KMS-11 (cell line): ENCODE results near the gene TOMM7.

Experiments used
- H2AFZ ChIP-seq: fragments of 200-600 bp; sonication (generic); 2 replicates; pipeline ENCODE4 v1.6.1; 2016; ENCODE audit warnings: antibody characterized with exemption, mixed run types, low read depth
- H3K27ac ChIP-seq: fragments of 200-600 bp; sonication (generic); 2 replicates; pipeline ENCODE4 v1.6.1; 2016; ENCODE audit warnings: mild to moderate bottlenecking, mixed run types
- H3K27me3 ChIP-seq: fragments of 200-600 bp; sonication (generic); 2 replicates; pipeline ENCODE4 v1.6.1; 2017; ENCODE audit warnings: mild to moderate bottlenecking, low read depth, mixed run types, moderate library complexity; ENCODE audit not compliant: insufficient read depth
- H3K36me3 ChIP-seq: fragments of 200-600 bp; sonication (generic); 2 replicates; pipeline ENCODE4 v1.6.1; 2017; ENCODE audit warnings: mild to moderate bottlenecking, mixed run types; ENCODE audit not compliant: insufficient read depth
- H3K4me1 ChIP-seq: fragments of 200-600 bp; sonication (generic); 2 replicates; pipeline ENCODE4 v1.6.1; 2016; ENCODE audit warnings: mild to moderate bottlenecking, low read depth, mixed run types; ENCODE audit not compliant: poor library complexity, severe bottlenecking
- H3K4me2 ChIP-seq: fragments of 200-600 bp; sonication (generic); 2 replicates; pipeline ENCODE4 v1.7.0; 2016; ENCODE audit warnings: mild to moderate bottlenecking, mixed run types
- H3K4me3 ChIP-seq: fragments of 200-600 bp; sonication (generic); IDR thresholded peaks from 2 replicates; pipeline ENCODE4 v1.6.1; 2017; ENCODE audit warnings: low read depth, low read length, mixed read lengths; ENCODE audit not compliant: insufficient read depth
- H3K79me2 ChIP-seq: fragments of 200-600 bp; sonication (generic); 2 replicates; pipeline ENCODE4 v1.6.1; 2016; ENCODE audit warnings: low read depth, mixed run types; ENCODE audit not compliant: insufficient read depth
- H3K9ac ChIP-seq: fragments of 200-600 bp; sonication (generic); 2 replicates; pipeline ENCODE4 v1.6.1; 2016; ENCODE audit warnings: mild to moderate bottlenecking, mixed run types
- H4K20me1 ChIP-seq: fragments of 200-600 bp; sonication (generic); 2 replicates; pipeline ENCODE4 v1.6.1; 2016; ENCODE audit warnings: mild to moderate bottlenecking, mixed run types; ENCODE audit not compliant: insufficient read depth
- CTCF ChIP-seq: fragments of 200-600 bp; sonication (generic); conservative IDR thresholded peaks from 2 replicates; pipeline ENCODE4 v1.6.1; 2017; ENCODE audit warnings: low read depth, mild to moderate bottlenecking, antibody characterized with exemption, low read length, moderate library complexity, mixed read lengths

TOMM7 gene

DNA sequence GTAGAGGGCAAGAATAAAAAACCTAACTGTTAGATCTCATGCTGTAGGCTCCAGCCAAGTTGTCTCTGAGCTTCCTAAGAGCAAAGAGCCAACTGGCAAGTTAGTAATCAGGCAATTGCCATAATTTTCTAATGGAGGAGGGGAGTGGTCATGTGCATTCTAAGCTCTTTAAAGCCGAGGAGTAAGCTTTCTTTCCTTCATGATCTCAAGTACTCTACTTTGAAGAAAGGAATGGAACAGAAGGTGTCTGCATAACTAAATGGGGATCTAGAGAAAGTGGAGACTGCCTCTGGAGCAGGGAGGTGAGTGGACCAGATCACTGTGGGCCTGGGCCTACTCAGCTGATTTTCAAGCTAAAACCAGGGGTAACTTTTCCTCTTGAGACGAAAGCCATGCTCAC lies 37.7 kb upstream of the TOMM7 start:
- Histone ChIP-seq H3K27ac (peak overlapping the region; percentile 10; the same call in 1 of the 2 replicates), H3K4me3 (no peak overlapping the region), H3K9ac (no peak overlapping the region), H3K79me2 (peaks cover 11% of the 10 kb centered on the region), H3K4me2 (no peak overlapping the region), H3K4me1 (peaks cover 18% of the 10 kb centered on the region), H2AFZ (no peak overlapping the region), H3K36me3 (peaks cover 6% of the 10 kb centered on the region; the same call in 1 of the 2 replicates), H3K27me3 (no peaks in the 10 kb centered on the region), H4K20me1 (no peaks in the 10 kb centered on the region)
- TF ChIP-seq CTCF = no peak

GRCh38 chr7:22859641-22860290 lies 37.1 kb upstream of the TOMM7 start:
- Histone ChIP-seq H2AFZ (no peak overlapping the region), H4K20me1 (no peaks in the 10 kb centered on the region), H3K27me3 (no peaks in the 10 kb centered on the region), H3K36me3 (peaks cover 6% of the 10 kb centered on the region; the same call in 1 of the 2 replicates), H3K27ac (peak overlapping the region; percentile 37; the same call in 1 of the 2 replicates), H3K9ac (no peak overlapping the region), H3K4me2 (no peak overlapping the region), H3K4me1 (peaks cover 20% of the 10 kb centered on the region), H3K79me2 (peaks cover 16% of the 10 kb centered on the region), H3K4me3 (no peak overlapping the region)
- no peak for TF ChIP-seq CTCF

DNA sequence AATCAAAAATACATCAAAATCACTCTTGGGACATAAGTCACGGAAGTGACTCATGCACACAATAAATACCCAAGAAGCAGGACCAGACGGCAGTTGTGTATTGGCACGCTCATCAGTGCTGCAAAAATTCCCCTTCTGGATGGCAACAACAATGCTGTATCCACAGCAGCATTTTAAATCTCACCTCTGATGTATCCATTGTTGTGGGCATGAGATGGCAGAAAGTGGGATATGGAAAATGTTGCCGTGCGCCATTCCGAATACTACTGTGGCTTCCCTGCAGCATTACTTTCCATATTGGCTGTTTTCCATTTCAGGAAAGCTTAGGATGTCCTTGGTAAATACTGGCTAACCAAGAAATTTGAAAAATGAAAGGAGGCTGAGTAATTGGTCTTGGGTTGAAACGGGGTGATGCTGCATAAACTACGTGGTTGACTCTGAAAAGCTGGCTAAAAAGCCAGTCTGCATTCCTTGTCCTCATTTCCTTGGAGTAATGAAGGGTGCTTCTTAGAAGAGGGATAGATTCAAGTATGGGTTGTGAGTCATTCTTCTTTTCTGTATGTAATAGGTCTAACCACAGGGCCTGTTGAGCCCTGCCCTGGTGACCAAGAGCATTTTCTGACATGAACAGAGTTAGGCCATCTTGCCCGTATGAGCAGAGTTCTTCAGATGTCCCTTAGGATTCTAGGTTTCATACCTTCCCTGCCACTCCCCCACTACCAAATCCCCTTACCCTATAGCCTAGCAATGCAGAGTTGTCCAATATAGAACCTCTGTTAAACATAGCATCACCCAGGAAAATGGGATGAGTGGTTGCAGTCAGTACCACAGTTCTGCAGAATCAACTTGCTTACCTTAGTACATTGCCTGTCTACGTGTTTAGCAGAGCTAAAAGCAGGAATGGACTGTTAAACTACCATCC lies 36.3 kb upstream of the TOMM7 start:
- no peak for TF ChIP-seq CTCF
- H3K9ac ChIP-seq = no peak overlapping the region
- H3K4me2 ChIP-seq = no peak overlapping the region
- no peaks in the 10 kb centered on the region for H3K27me3 ChIP-seq
- H3K4me3 ChIP-seq = no peak overlapping the region
- H3K36me3 ChIP-seq = peaks cover 6% of the 10 kb centered on the region; the same call in 1 of the 2 replicates
- no peaks in the 10 kb centered on the region for H4K20me1 ChIP-seq
- H3K4me1 ChIP-seq = peaks cover 20% of the 10 kb centered on the region
- no peak overlapping the region for H2AFZ ChIP-seq
- peak overlapping the region; percentile 37; the same call in 1 of the 2 replicates for H3K27ac ChIP-seq
- H3K79me2 ChIP-seq = peaks cover 20% of the 10 kb centered on the region

- no peaks in the 10 kb centered on the region for H3K27me3 ChIP-seq
- H3K4me1 ChIP-seq = peaks cover 20% of the 10 kb centered on the region
- no peak overlapping the region for H3K4me3 ChIP-seq
- no peak for TF ChIP-seq CTCF
- H3K4me2 ChIP-seq = no peak overlapping the region
- H3K9ac ChIP-seq = no peak overlapping the region
- H2AFZ ChIP-seq = no peak overlapping the region
- H3K36me3 ChIP-seq = peaks cover 6% of the 10 kb centered on the region; the same call in 1 of the 2 replicates
- H3K27ac ChIP-seq = peak overlapping the region; percentile 37; the same call in 1 of the 2 replicates
- peaks cover 20% of the 10 kb centered on the region for H3K79me2 ChIP-seq
- no peaks in the 10 kb centered on the region for H4K20me1 ChIP-seq
These were observed 35.6 kb upstream of the TOMM7 start for GRCh38 chr7:22858274-22858639.
